Mesenchymal stem cell (in vitro differentiated cells and primary cell): ENCODE data around the gene SCN3B.

Experiments
- DNase-seq: peaks from one replicate; pipeline ENCODE4 v3.0.0-alpha.2; 2013
- H2AFZ ChIP-seq: one replicate; pipeline ENCODE4 v1.6.1; 2013; ENCODE audit warnings: low read depth, mild to moderate bottlenecking, control low read depth, inconsistent platforms, low read length, moderate library complexity
- H2AK5ac ChIP-seq: 2 replicates; pipeline ENCODE4 v1.6.1; 2013; ENCODE audit warnings: low read length, moderate library complexity, mild to moderate bottlenecking, inconsistent platforms; ENCODE audit not compliant: severe bottlenecking
- H2BK120ac ChIP-seq: one replicate; pipeline ENCODE4 v1.6.1; 2013; ENCODE audit warnings: low read depth, mild to moderate bottlenecking, inconsistent platforms, low read length, moderate library complexity
- H2BK12ac ChIP-seq, 2 experiments: one replicate each; pipeline ENCODE4 v1.6.1; 2013; ENCODE audit warnings: inconsistent platforms in 2 of 2, low read length in 2 of 2, mild to moderate bottlenecking in 2 of 2, moderate library complexity in 2 of 2, control low read depth in 1 of 2
- H2BK15ac ChIP-seq: one replicate; pipeline ENCODE4 v1.6.1; 2013; ENCODE audit warnings: mild to moderate bottlenecking, low read depth, inconsistent platforms; ENCODE audit not compliant: poor library complexity, severe bottlenecking
- H2BK5ac ChIP-seq: 2 replicates; pipeline ENCODE4 v1.6.1; 2013; ENCODE audit warnings: low read depth, mild to moderate bottlenecking, low read length, control low read depth, inconsistent platforms; ENCODE audit not compliant: poor library complexity, severe bottlenecking
- H3K14ac ChIP-seq, 2 experiments: one replicate each; pipeline ENCODE4 v1.6.1; 2013; ENCODE audit warnings: inconsistent platforms in 2 of 2, low read length in 2 of 2, control low read depth in 1 of 2, mild to moderate bottlenecking in 1 of 2, moderate library complexity in 1 of 2
- H3K18ac ChIP-seq, 2 experiments: one replicate each; pipeline ENCODE4 v1.6.1; 2013; ENCODE audit warnings: inconsistent platforms in 2 of 2, low read length in 2 of 2, control low read depth in 1 of 2, low read depth in 1 of 2, mild to moderate bottlenecking in 1 of 2
- H3K23ac ChIP-seq, 2 experiments: one replicate each; pipeline ENCODE4 v1.6.1; 2013; ENCODE audit warnings: inconsistent platforms in 2 of 2, low read length in 2 of 2, mild to moderate bottlenecking in 2 of 2, moderate library complexity in 2 of 2, control low read depth in 1 of 2
- H3K27ac ChIP-seq: 2 replicates; pipeline ENCODE4 v1.5.1; 2013; ENCODE audit warnings: mild to moderate bottlenecking, moderate library complexity, low read length, control low read depth, inconsistent platforms; ENCODE audit not compliant: poor library complexity, severe bottlenecking
- H3K27me3 ChIP-seq, 2 experiments: 2 replicates each; pipeline versions ENCODE4 v1.6.1 to v1.7.0; 2013; ENCODE audit warnings: low read length in 2 of 2, mild to moderate bottlenecking in 2 of 2, moderate library complexity in 2 of 2, control low read depth in 1 of 2, inconsistent platforms in 1 of 2; ENCODE audit not compliant: control insufficient read depth in 1 of 2, insufficient read depth in 1 of 2
- H3K36me3 ChIP-seq, 2 experiments: 2 replicates each; pipeline versions ENCODE4 v1.6.1 to v1.7.0; 2013; ENCODE audit warnings: low read length in 2 of 2, control low read depth in 1 of 2, inconsistent platforms in 1 of 2, low read depth in 1 of 2, mild to moderate bottlenecking in 1 of 2; ENCODE audit not compliant: insufficient read depth in 2 of 2, control insufficient read depth in 1 of 2
- H3K4ac ChIP-seq, 2 experiments: one replicate each; pipeline ENCODE4 v1.6.1; 2013; ENCODE audit warnings: inconsistent platforms in 2 of 2, low read length in 2 of 2, mild to moderate bottlenecking in 2 of 2, moderate library complexity in 2 of 2, control low read depth in 1 of 2, low read depth in 1 of 2
- H3K4me1 ChIP-seq: 2 replicates; pipeline ENCODE4 v1.6.1; 2013; ENCODE audit warnings: low read depth, low read length, control low read depth; ENCODE audit not compliant: control insufficient read depth, insufficient read depth
- H3K4me2 ChIP-seq: 2 replicates; pipeline ENCODE4 v1.6.1; 2013; ENCODE audit warnings: low read length, mild to moderate bottlenecking, inconsistent platforms; ENCODE audit not compliant: poor library complexity, severe bottlenecking
- H3K4me3 ChIP-seq, 2 experiments: 2 replicates each; pipeline versions ENCODE4 v1.5.1 to v1.7.0; 2013; ENCODE audit warnings: low read length in 2 of 2, mild to moderate bottlenecking in 2 of 2, control low read depth in 1 of 2, low read depth in 1 of 2; ENCODE audit not compliant: insufficient read depth in 1 of 2
- H3K79me1 ChIP-seq: replicated peaks from 2 replicates; pipeline ENCODE4 v1.6.1; 2013; ENCODE audit warnings: mild to moderate bottlenecking, control low read depth, low read length, inconsistent platforms; ENCODE audit not compliant: poor library complexity, severe bottlenecking
- H3K9ac ChIP-seq: 2 replicates; pipeline ENCODE4 v1.7.0; 2013; ENCODE audit warnings: mild to moderate bottlenecking, low read length, moderate library complexity
- H3K9me3 ChIP-seq: 2 replicates; pipeline ENCODE4 v1.7.0; 2013; ENCODE audit warnings: mild to moderate bottlenecking, low read length; ENCODE audit not compliant: control insufficient read depth
- H4K8ac ChIP-seq: one replicate; pipeline ENCODE4 v1.6.1; 2013; ENCODE audit warnings: inconsistent platforms, mild to moderate bottlenecking, low read length, moderate library complexity
- H4K91ac ChIP-seq: one replicate; pipeline ENCODE4 v1.6.1; 2013; ENCODE audit warnings: mild to moderate bottlenecking, low read length, inconsistent platforms
- WGBS: methylation state at CpG from one replicate; pipeline ENCODE4 v1.1.7; 2013; ENCODE audit warnings: mixed read lengths; 5-methylcytosine and 5-hydroxymethylcytosine counted together

Gene SCN3B

GRCh38 chr11:123597859-123598258 is 56.6 kb downstream of the SCN3B start:
- H3K18ac ChIP-seq = no peak overlapping the region
- H3K27me3 ChIP-seq = no peaks in the 10 kb centered on the region
- H2AFZ ChIP-seq = no peak overlapping the region
- peaks cover 5 to 69% of the 10 kb centered on the region in 2 experiments for H3K36me3 ChIP-seq
- H3K4ac ChIP-seq = no peak overlapping the region
- no peak overlapping the region for H2AK5ac ChIP-seq
- no peak overlapping the region for H3K9ac ChIP-seq
- no peak overlapping the region for H2BK15ac ChIP-seq
- no peak overlapping the region for H2BK120ac ChIP-seq
- H3K27ac ChIP-seq = no peak overlapping the region
- no peak overlapping the region for H2BK12ac ChIP-seq
- no peak overlapping the region for H3K23ac ChIP-seq
- no peak overlapping the region for H4K91ac ChIP-seq
- H3K14ac ChIP-seq = no peak overlapping the region
- H3K4me2 ChIP-seq = no peak overlapping the region
- DNase-seq = no peak
- no peak overlapping the region for H3K4me3 ChIP-seq
- no peaks in the 10 kb centered on the region for H3K79me1 ChIP-seq
- H2BK5ac ChIP-seq = no peak overlapping the region
- peaks cover 2% of the 10 kb centered on the region for H3K4me1 ChIP-seq
- H3K9me3 ChIP-seq = no peaks in the 10 kb centered on the region
- H4K8ac ChIP-seq = no peak overlapping the region
- 93% methylated on average over 2 of the region's 2 CpGs for WGBS

- no peak overlapping the region for H2BK120ac ChIP-seq
- WGBS = 100% methylated on average over 1 of the region's 4 CpGs
- no peak overlapping the region for H3K9ac ChIP-seq
- no peaks in the 10 kb centered on the region for H3K9me3 ChIP-seq
- no peak overlapping the region for H3K18ac ChIP-seq
- no peak overlapping the region for H3K4me3 ChIP-seq
- peaks cover 2 to 57% of the 10 kb centered on the region in 2 experiments for H3K36me3 ChIP-seq
- no peak overlapping the region for H4K91ac ChIP-seq
- H3K4me1 ChIP-seq = peaks cover 9% of the 10 kb centered on the region
- no peak overlapping the region for H2BK12ac ChIP-seq
- no peak overlapping the region for H3K4ac ChIP-seq
- no peak overlapping the region for H2BK15ac ChIP-seq
- no peak overlapping the region for H2AFZ ChIP-seq
- H3K27ac ChIP-seq = no peak overlapping the region
- no peaks in the 10 kb centered on the region for H3K27me3 ChIP-seq
- H3K79me1 ChIP-seq = no peaks in the 10 kb centered on the region
- no peak overlapping the region for H3K14ac ChIP-seq
- H4K8ac ChIP-seq = no peak overlapping the region
- no peak overlapping the region for H3K4me2 ChIP-seq
- H3K23ac ChIP-seq = no peak overlapping the region
- DNase-seq = no peak
- H2BK5ac ChIP-seq = no peak overlapping the region
- H2AK5ac ChIP-seq = no peak overlapping the region
Measured at GRCh38 chr11:123594921-123595320, 59.5 kb downstream of the SCN3B start.

- H3K23ac ChIP-seq = no peak overlapping the region
- H3K27me3 ChIP-seq = no peaks in the 10 kb centered on the region
- WGBS = 82% methylated on average over 8 of the region's 8 CpGs
- H2AFZ ChIP-seq = no peak overlapping the region
- no peak overlapping the region for H3K9ac ChIP-seq
- no peaks in the 10 kb centered on the region for H3K79me1 ChIP-seq
- H4K91ac ChIP-seq = no peak overlapping the region
- no peak overlapping the region for H3K27ac ChIP-seq
- no peak overlapping the region for H4K8ac ChIP-seq
- no peak overlapping the region for H3K4ac ChIP-seq
- H3K4me2 ChIP-seq = no peak overlapping the region
- no peak overlapping the region for H3K14ac ChIP-seq
- no peak overlapping the region for H2AK5ac ChIP-seq
- no peak overlapping the region for H2BK120ac ChIP-seq
- no peak overlapping the region for H3K18ac ChIP-seq
- peaks cover 9% of the 10 kb centered on the region for H3K4me1 ChIP-seq
- no peak overlapping the region for H2BK12ac ChIP-seq
- no peak for DNase-seq
- no peaks in the 10 kb centered on the region for H3K9me3 ChIP-seq
- H2BK15ac ChIP-seq = no peak overlapping the region
- peaks cover 2 to 55% of the 10 kb centered on the region in 2 experiments for H3K36me3 ChIP-seq
- H2BK5ac ChIP-seq = no peak overlapping the region
- H3K4me3 ChIP-seq = no peak overlapping the region
Measured at GRCh38 chr11:123594188-123594901, 60.1 kb downstream of the SCN3B start.

- no peak overlapping the region for H4K8ac ChIP-seq
- no peak overlapping the region for H2BK15ac ChIP-seq
- H3K27me3 ChIP-seq = no peaks in the 10 kb centered on the region
- no peak overlapping the region for H4K91ac ChIP-seq
- no peak overlapping the region for H3K14ac ChIP-seq
- H2AFZ ChIP-seq = no peak overlapping the region
- H3K23ac ChIP-seq = no peak overlapping the region
- H3K4me2 ChIP-seq = no peak overlapping the region
- no peaks in the 10 kb centered on the region for H3K79me1 ChIP-seq
- no peaks in the 10 kb centered on the region for H3K9me3 ChIP-seq
- no peak overlapping the region for H3K4ac ChIP-seq
- no peak overlapping the region for H3K9ac ChIP-seq
- no peak overlapping the region for H3K27ac ChIP-seq
- no peak for DNase-seq
- no peak overlapping the region for H3K4me3 ChIP-seq
- no peak overlapping the region for H2BK12ac ChIP-seq
- H3K18ac ChIP-seq = no peak overlapping the region
- 88% methylated on average over 5 of the region's 6 CpGs for WGBS
- H2AK5ac ChIP-seq = no peak overlapping the region
- no peak overlapping the region for H2BK5ac ChIP-seq
- peaks cover 0 to 48% of the 10 kb centered on the region in 2 experiments for H3K36me3 ChIP-seq
- peaks cover 9% of the 10 kb centered on the region for H3K4me1 ChIP-seq
- H2BK120ac ChIP-seq = no peak overlapping the region
Measured at GRCh38 chr11:123593570-123593969, 60.9 kb downstream of the SCN3B start.
